HG03066 (cell line): Measurements from ENCODE around the gene TNF.

ENCODE experiments used
- ATAC-seq: cut with Tn5 transposase; IDR thresholded peaks from one replicate; pipeline ENCODE4 v1.9.1; 2021; ENCODE audit warnings: low read depth; ENCODE audit not compliant: unreplicated experiment

The TNF gene

GRCh38 chr6:31572041-31572911 lies 3.1 kb upstream of the TNF start, which contains the start of gene LTA:
Gene LTA (plus strand): TSS chr6:31572289. CDS start chr6:31572743, 454 bp downstream.
- ATAC-seq = peak; percentile 52

- ATAC-seq = no peak
Measured at GRCh38 chr6:31573239-31574105, 1.9 kb upstream of the TNF start.

- no peak for ATAC-seq
Measured at GRCh38 chr6:31574106-31575061, 981 bp upstream of the TNF start.

GRCh38 chr6:31575952-31576685 lies 754 bp downstream of the TNF start:
- ATAC-seq = no peak

- ATAC-seq = no peak
Measured at GRCh38 chr6:31576897-31577578, 1.7 kb downstream of the TNF start.

GRCh38 chr6:31577579-31577966 lies 2.2 kb downstream of the TNF start:
- ATAC-seq = no peak

GRCh38 chr6:31578184-31579118 lies 3.1 kb downstream of the TNF start:
- no peak for ATAC-seq

- no peak for ATAC-seq
Measured at GRCh38 chr6:31579119-31579505, 3.7 kb downstream of the TNF start.

- no peak for ATAC-seq
Measured at GRCh38 chr6:31579546-31580437, 4.4 kb downstream of the TNF start.

GRCh38 chr6:31580438-31580740 lies 5.0 kb downstream of the TNF start:
- peak; percentile 6 for ATAC-seq

- ATAC-seq = peak; percentile 58
Measured at GRCh38 chr6:31580807-31581433, 5.6 kb downstream of the TNF start.

GRCh38 chr6:31581434-31582229 lies 6.3 kb downstream of the TNF start:
- ATAC-seq = no peak

- no peak for ATAC-seq
Measured at GRCh38 chr6:31582230-31582643, 6.9 kb downstream of the TNF start, which contains the start of gene LTB. Gene LTB (minus strand): TSS chr6:31582424. CDS start chr6:31582417, 7 bp downstream.

- ATAC-seq = no peak
Measured at GRCh38 chr6:31585491-31585890, 10.1 kb downstream of the TNF start.

- no peak for ATAC-seq
Measured at GRCh38 chr6:31586008-31586407, 10.6 kb downstream of the TNF start, which contains the start of gene LST1. Gene LST1 (plus strand): TSS chr6:31586277. CDS start chr6:31587300, 1,023 bp downstream.
